Measurements from ENCODE around the gene B3GNT7.

DNA sequence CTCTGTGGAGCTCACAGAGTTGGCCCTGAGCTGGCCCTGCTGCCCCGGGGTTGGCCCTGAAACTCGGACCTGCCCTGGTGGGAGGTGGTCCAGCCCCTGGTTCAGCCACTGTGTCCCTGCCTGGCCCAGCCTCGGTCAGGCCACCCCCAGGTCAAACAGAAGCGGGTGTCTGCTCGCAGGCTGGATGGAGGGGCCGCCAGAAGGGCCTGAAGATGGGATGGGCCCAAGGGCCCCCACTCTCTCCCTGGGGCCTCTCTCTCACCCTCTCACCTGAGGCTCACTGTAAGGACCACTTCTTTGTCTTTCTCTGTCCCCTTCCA is 25.1 kb upstream of the B3GNT7 start:
- TF ChIP-seq, protein P1, sequence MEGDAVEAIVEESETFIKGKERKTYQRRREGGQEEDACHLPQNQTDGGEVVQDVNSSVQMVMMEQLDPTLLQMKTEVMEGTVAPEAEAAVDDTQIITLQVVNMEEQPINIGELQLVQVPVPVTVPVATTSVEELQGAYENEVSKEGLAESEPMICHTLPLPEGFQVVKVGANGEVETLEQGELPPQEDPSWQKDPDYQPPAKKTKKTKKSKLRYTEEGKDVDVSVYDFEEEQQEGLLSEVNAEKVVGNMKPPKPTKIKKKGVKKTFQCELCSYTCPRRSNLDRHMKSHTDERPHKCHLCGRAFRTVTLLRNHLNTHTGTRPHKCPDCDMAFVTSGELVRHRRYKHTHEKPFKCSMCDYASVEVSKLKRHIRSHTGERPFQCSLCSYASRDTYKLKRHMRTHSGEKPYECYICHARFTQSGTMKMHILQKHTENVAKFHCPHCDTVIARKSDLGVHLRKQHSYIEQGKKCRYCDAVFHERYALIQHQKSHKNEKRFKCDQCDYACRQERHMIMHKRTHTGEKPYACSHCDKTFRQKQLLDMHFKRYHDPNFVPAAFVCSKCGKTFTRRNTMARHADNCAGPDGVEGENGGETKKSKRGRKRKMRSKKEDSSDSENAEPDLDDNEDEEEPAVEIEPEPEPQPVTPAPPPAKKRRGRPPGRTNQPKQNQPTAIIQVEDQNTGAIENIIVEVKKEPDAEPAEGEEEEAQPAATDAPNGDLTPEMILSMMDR (conservative IDR thresholded peaks at IDR 0.05 in 1 of 2, IDR thresholded peaks at IDR 0.05 in 1 of 2; ENCODE audit: extremely low read depth in 1 of 2, insufficient read depth in 1 of 2, low read depth in 1 of 2, low read length in 2 of 2): no peak
- TF ChIP-seq EZH2 (IDR thresholded peaks at IDR 0.05; ENCODE audit: borderline replicate concordance, low read length): no peak

Measured in mammary epithelial cell (primary cell).